Smooth muscle cell (in vitro differentiated cells): ENCODE measurements around the gene STXBP5L. TPM values are rescaled to one million over a fixed set of nuclear protein-coding genes. Genes with fewer than 3 reads are reported as not detected.

Experiments
- DNase-seq: peaks from one replicate; lab custom pipeline; 2025; ENCODE audit not compliant: unreplicated experiment; lab: John Stamatoyannopoulos, UW
- H2AFZ ChIP-seq: fragments of 200-600 bp; sonication (generic); 2 replicates; pipeline ENCODE4 v1.6.0; 2016; ENCODE audit warnings: antibody characterized with exemption, low read depth, mild to moderate bottlenecking
- H3F3A ChIP-seq: fragments of 200-600 bp; sonication (generic); 2 replicates; pipeline ENCODE4 v1.6.0; 2017; ENCODE audit warnings: antibody characterized with exemption, low read depth
- H3K27ac ChIP-seq: fragments of 200-600 bp; sonication (generic); 2 replicates; pipeline ENCODE4 v1.5.1; 2016; ENCODE audit warnings: low read depth, mild to moderate bottlenecking
- H3K27me3 ChIP-seq: fragments of 200-600 bp; sonication (generic); 2 replicates; pipeline ENCODE4 v1.6.1; 2016; ENCODE audit warnings: low read depth, mild to moderate bottlenecking
- H3K36me3 ChIP-seq: fragments of 200-600 bp; sonication (generic); 2 replicates; pipeline ENCODE4 v1.5.1; 2016; ENCODE audit warnings: low read depth
- H3K4me1 ChIP-seq: fragments of 200-600 bp; sonication (generic); 2 replicates; pipeline ENCODE4 v1.5.1; 2016; ENCODE audit warnings: low read depth
- H3K4me2 ChIP-seq: fragments of 200-600 bp; sonication (generic); 2 replicates; pipeline ENCODE4 v1.6.0; 2016; ENCODE audit warnings: mild to moderate bottlenecking
- H3K4me3 ChIP-seq: fragments of 200-600 bp; sonication (generic); 2 replicates; pipeline ENCODE4 v1.5.1; 2016; ENCODE audit warnings: mild to moderate bottlenecking
- H3K79me2 ChIP-seq: fragments of 200-600 bp; sonication (generic); 2 replicates; pipeline ENCODE4 v1.6.0; 2016; ENCODE audit warnings: low read depth, mild to moderate bottlenecking
- H3K9ac ChIP-seq: fragments of 200-600 bp; sonication (generic); 2 replicates; pipeline ENCODE4 v1.6.0; 2016; ENCODE audit warnings: low read depth
- H3K9me3 ChIP-seq: fragments of 200-600 bp; sonication (generic); replicated peaks from 2 replicates; pipeline ENCODE4 v1.5.1; 2016; ENCODE audit warnings: low read depth
- H4K20me1 ChIP-seq: fragments of 200-600 bp; sonication (generic); 2 replicates; pipeline ENCODE4 v1.6.0; 2016; ENCODE audit warnings: low read depth
- WGBS: methylation state at CpG from one replicate; pipeline ENCODE4 v1.1.7; 2016; ENCODE audit warnings: low lambda C conversion rate; 5-methylcytosine and 5-hydroxymethylcytosine counted together
- polyA plus RNA-seq: library from polyadenylated mRNA; unstranded; fragments of >200 nt; fragmentation: Nextera tagmentation; extraction: Ambion mirVana; gene quantifications from 2 replicates; pipeline ENCODE4 v1.2.1, GENCODE V29; 2016
- total RNA-seq: library from RNA; depleted of rRNA; stranded (reverse); fragments of >200 nt; gene quantifications from 2 replicates; pipeline ENCODE4 v1.2.3, GENCODE V29; 2014
- TF ChIP-seq, protein P1 (sequence below): fragments of 200-600 bp; sonication (generic); IDR thresholded peaks from 2 replicates; pipeline ENCODE4 v1.5.1; 2017; ENCODE audit warnings: borderline replicate concordance, mild to moderate bottlenecking, antibody characterized with exemption; ENCODE audit not compliant: insufficient read depth, poor library complexity, severe bottlenecking

The STXBP5L gene
- total and polyA plus RNA-seq, 2 experiments from 2014 or later, result 3.3 to 10.3 TPM

GRCh38 chr3:120926146-120926545 is 18.1 kb downstream of the STXBP5L start:
- H3K9ac ChIP-seq, result no peak overlapping the region
- H3K4me3 ChIP-seq, result no peak overlapping the region
- no peaks in the 10 kb centered on the region for H3K79me2 ChIP-seq
- no peak overlapping the region for H2AFZ ChIP-seq
- H3K27ac ChIP-seq, result no peak overlapping the region
- 82% methylated on average over 1 of the region's 1 CpG for WGBS
- H3K9me3 ChIP-seq, result peaks cover 13% of the 10 kb centered on the region
- H3K27me3 ChIP-seq, result no peaks in the 10 kb centered on the region
- H3K36me3 ChIP-seq, result no peaks in the 10 kb centered on the region
- no peak overlapping the region for H3K4me2 ChIP-seq
- no peaks in the 10 kb centered on the region for H3F3A ChIP-seq
- TF ChIP-seq, protein P1, sequence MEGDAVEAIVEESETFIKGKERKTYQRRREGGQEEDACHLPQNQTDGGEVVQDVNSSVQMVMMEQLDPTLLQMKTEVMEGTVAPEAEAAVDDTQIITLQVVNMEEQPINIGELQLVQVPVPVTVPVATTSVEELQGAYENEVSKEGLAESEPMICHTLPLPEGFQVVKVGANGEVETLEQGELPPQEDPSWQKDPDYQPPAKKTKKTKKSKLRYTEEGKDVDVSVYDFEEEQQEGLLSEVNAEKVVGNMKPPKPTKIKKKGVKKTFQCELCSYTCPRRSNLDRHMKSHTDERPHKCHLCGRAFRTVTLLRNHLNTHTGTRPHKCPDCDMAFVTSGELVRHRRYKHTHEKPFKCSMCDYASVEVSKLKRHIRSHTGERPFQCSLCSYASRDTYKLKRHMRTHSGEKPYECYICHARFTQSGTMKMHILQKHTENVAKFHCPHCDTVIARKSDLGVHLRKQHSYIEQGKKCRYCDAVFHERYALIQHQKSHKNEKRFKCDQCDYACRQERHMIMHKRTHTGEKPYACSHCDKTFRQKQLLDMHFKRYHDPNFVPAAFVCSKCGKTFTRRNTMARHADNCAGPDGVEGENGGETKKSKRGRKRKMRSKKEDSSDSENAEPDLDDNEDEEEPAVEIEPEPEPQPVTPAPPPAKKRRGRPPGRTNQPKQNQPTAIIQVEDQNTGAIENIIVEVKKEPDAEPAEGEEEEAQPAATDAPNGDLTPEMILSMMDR, result no peak
- no peaks in the 10 kb centered on the region for H4K20me1 ChIP-seq
- no peaks in the 10 kb centered on the region for H3K4me1 ChIP-seq
- DNase-seq, result no peak

GRCh38 chr3:120928991-120929390 is 21.0 kb downstream of the STXBP5L start:
- Histone ChIP-seq H2AFZ (no peak overlapping the region), H3F3A (no peaks in the 10 kb centered on the region), H3K27ac (no peak overlapping the region), H3K27me3 (no peaks in the 10 kb centered on the region), H3K9me3 (peaks cover 13% of the 10 kb centered on the region), H3K4me2 (peak overlapping the region; percentile 59), H3K9ac (no peak overlapping the region), H3K4me3 (no peak overlapping the region), H3K36me3 (no peaks in the 10 kb centered on the region), H3K79me2 (no peaks in the 10 kb centered on the region), H3K4me1 (no peaks in the 10 kb centered on the region), H4K20me1 (no peaks in the 10 kb centered on the region)
- TF ChIP-seq, protein P1, result no peak
- DNase-seq, result no peak
- 29% methylated on average over 1 of the region's 1 CpG for WGBS

- Histone ChIP-seq H3K27me3 (no peaks in the 10 kb centered on the region), H3K4me3 (no peak overlapping the region), H3K4me1 (no peaks in the 10 kb centered on the region), H4K20me1 (no peaks in the 10 kb centered on the region), H3K9me3 (peaks cover 2% of the 10 kb centered on the region), H3F3A (no peaks in the 10 kb centered on the region), H3K27ac (no peak overlapping the region), H3K9ac (no peak overlapping the region), H2AFZ (no peak overlapping the region), H3K36me3 (no peaks in the 10 kb centered on the region), H3K79me2 (peaks cover 5% of the 10 kb centered on the region), H3K4me2 (no peak overlapping the region)
- 91% methylated on average over 2 of the region's 2 CpGs for WGBS
- no peak for DNase-seq
- TF ChIP-seq, protein P1, result no peak
Measured at GRCh38 chr3:120931593-120931992, 23.6 kb downstream of the STXBP5L start.

DNA sequence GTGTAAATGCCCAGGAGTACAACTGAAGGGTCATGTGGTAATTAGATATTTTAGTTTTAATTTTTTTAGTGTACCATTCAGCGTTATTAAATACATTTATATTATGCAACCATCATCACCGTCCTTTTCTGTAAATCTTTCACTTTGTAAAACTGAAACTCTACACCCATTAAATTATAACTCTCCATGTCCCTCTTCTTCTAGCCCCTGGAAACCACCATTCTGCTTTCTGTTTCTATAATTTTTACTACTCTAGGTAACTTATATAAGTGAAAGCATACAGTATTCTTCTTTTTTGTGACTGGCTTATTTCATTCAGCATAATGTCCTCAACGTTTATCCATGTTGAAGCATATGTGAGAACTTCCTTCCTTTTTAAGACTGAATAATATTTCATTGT is 48.1 kb downstream of the STXBP5L start:
- H3K79me2 ChIP-seq, result no peaks in the 10 kb centered on the region
- WGBS, result 71% methylated on average over 3 of the region's 3 CpGs
- H3K4me3 ChIP-seq, result no peak overlapping the region
- H3F3A ChIP-seq, result no peaks in the 10 kb centered on the region
- H3K27ac ChIP-seq, result no peak overlapping the region
- H3K36me3 ChIP-seq, result no peaks in the 10 kb centered on the region
- H3K9me3 ChIP-seq, result no peaks in the 10 kb centered on the region
- no peak overlapping the region for H3K4me2 ChIP-seq
- no peaks in the 10 kb centered on the region for H4K20me1 ChIP-seq
- no peaks in the 10 kb centered on the region for H3K4me1 ChIP-seq
- no peak for DNase-seq
- H2AFZ ChIP-seq, result no peak overlapping the region
- H3K9ac ChIP-seq, result no peak overlapping the region
- TF ChIP-seq, protein P1, result no peak
- no peaks in the 10 kb centered on the region for H3K27me3 ChIP-seq
